NCI-H1105 (cell line): ENCODE data around the gene ANK3.

ENCODE experiments used
- DNase-seq: peaks from one replicate; lab custom pipeline; 2025; lab: John Stamatoyannopoulos, UW

ANK3 gene

GRCh38 chr10:60224066-60224705 is 165.5 kb downstream of the ANK3 start:
- no peak for DNase-seq

- no peak for DNase-seq
These were observed 167.6 kb downstream of the ANK3 start for GRCh38 chr10:60222047-60222446.

GRCh38 chr10:60212195-60212594 is 177.5 kb downstream of the ANK3 start:
- no peak for DNase-seq

GRCh38 chr10:60209874-60210570 is 179.7 kb downstream of the ANK3 start:
- no peak for DNase-seq

GRCh38 chr10:60208676-60209269 is 180.9 kb downstream of the ANK3 start:
- DNase-seq, result no peak

- DNase-seq, result no peak
These were observed 181.8 kb downstream of the ANK3 start for GRCh38 chr10:60207894-60208293.

- no peak for DNase-seq
These were observed 182.9 kb downstream of the ANK3 start for GRCh38 chr10:60206735-60207134.

- no peak for DNase-seq
These were observed 183.9 kb downstream of the ANK3 start for GRCh38 chr10:60205741-60206140.

GRCh38 chr10:60203993-60204618 is 185.6 kb downstream of the ANK3 start:
- no peak for DNase-seq

- no peak for DNase-seq
These were observed 189.0 kb downstream of the ANK3 start for GRCh38 chr10:60200682-60201053.

- DNase-seq, result no peak
These were observed 189.5 kb downstream of the ANK3 start for GRCh38 chr10:60200012-60200681.

- no peak for DNase-seq
These were observed 192.5 kb downstream of the ANK3 start for GRCh38 chr10:60197206-60197605.

- DNase-seq, result no peak
These were observed 195.3 kb downstream of the ANK3 start for GRCh38 chr10:60194421-60194820.

GRCh38 chr10:60192946-60193345 is 196.7 kb downstream of the ANK3 start:
- DNase-seq, result no peak

- DNase-seq, result no peak
These were observed 199.7 kb downstream of the ANK3 start for GRCh38 chr10:60189861-60190475.

GRCh38 chr10:60188548-60188947 is 201.1 kb downstream of the ANK3 start:
- DNase-seq, result no peak

- no peak for DNase-seq
These were observed 202.0 kb downstream of the ANK3 start for GRCh38 chr10:60187691-60188090.

- no peak for DNase-seq
These were observed 203.2 kb downstream of the ANK3 start for GRCh38 chr10:60186315-60187071.

GRCh38 chr10:60185421-60185820 is 204.3 kb downstream of the ANK3 start:
- DNase-seq, result no peak

- no peak for DNase-seq
These were observed 207.0 kb downstream of the ANK3 start for GRCh38 chr10:60182691-60183090.

- DNase-seq, result no peak
These were observed 212.8 kb downstream of the ANK3 start for GRCh38 chr10:60176925-60177324.
